Heart right ventricle (tissue), 16 donors: ENCODE results near the gene ZBTB7C. TPM values are rescaled to one million over a fixed set of nuclear protein-coding genes. Genes with fewer than 3 reads are reported as not detected.
A peak's percentile ranks its signal among the peaks of the same experiment; 100 is the strongest.

Source experiments
- ATAC-seq, 8 donors: fragments of 200-7000 bp; cut with Tn5 transposase; one replicate each; pipeline ENCODE4 v1.9.1; 2020; ENCODE audit warnings: mild to moderate bottlenecking in 8 of 8, moderate library complexity in 8 of 8, moderate number of reproducible peaks in 1 of 8
- DNase-seq, 2 donors: peaks; one replicate each; pipeline ENCODE4 v3.0.0-alpha.2; 2020
- H3K27ac ChIP-seq, 10 donors: fragments of 200-600 bp; sonication (generic) in 2 of 10; one replicate each; pipeline versions ENCODE4 v1.5.0 to v1.8.0; 2020 to 2022; ENCODE audit warnings: mild to moderate bottlenecking in 3 of 10
- H3K27me3 ChIP-seq, 7 donors: fragments of 200-600 bp; one replicate each; pipeline ENCODE4 v1.8.0; 2021 to 2022; ENCODE audit warnings: mild to moderate bottlenecking in 2 of 7
- H3K36me3 ChIP-seq, 9 donors: fragments of 200-600 bp; sonication (generic) in 1 of 9; one replicate each; pipeline versions ENCODE4 v1.5.0 to v1.8.0; 2020 to 2022; ENCODE audit warnings: mild to moderate bottlenecking in 2 of 9
- H3K4me1 ChIP-seq, 9 donors: fragments of 200-600 bp; sonication (generic) in 1 of 9; one replicate each; pipeline versions ENCODE4 v1.5.0 to v1.8.0; 2020 to 2022; ENCODE audit warnings: mild to moderate bottlenecking in 4 of 9
- H3K4me3 ChIP-seq, 10 donors: fragments of 200-600 bp; sonication (generic) in 2 of 10; one replicate each; pipeline versions ENCODE4 v1.5.0 to v1.8.0; 2020 to 2022; ENCODE audit warnings: mild to moderate bottlenecking in 7 of 10, moderate library complexity in 2 of 10
- H3K9me3 ChIP-seq, 11 donors: fragments of 200-600 bp in 10 of 11; sonication (generic) in 2 of 11; one replicate each; pipeline versions ENCODE4 v1.5.0 to v1.8.0; 2013 to 2022; ENCODE audit warnings: mild to moderate bottlenecking in 2 of 11, control low read depth in 1 of 11, moderate library complexity in 1 of 11
- WGBS, 2 donors: extraction: QIAGEN DNeasy Blood & Tissue Kit; methylation state at CpG; one replicate each; pipeline ENCODE4 v1.1.7; 2013; ENCODE audit warnings: inconsistent platforms in 1 of 2; 5-methylcytosine and 5-hydroxymethylcytosine counted together
- intact Hi-C, 10 donors: fragments of 100-400 bp; cut with DNase I; formaldehyde crosslinking; loops; one replicate each; pipeline versions ENCODE4 v1.11.1 to v1.14.2; 2022
- polyA plus RNA-seq, 2 donors: library from polyadenylated mRNA; stranded (reverse); fragments of 200-250 nt; gene quantifications; one replicate each; pipeline ENCODE4 v1.2.3, GENCODE V29; 2013
- total RNA-seq, 10 donors: library from RNA; stranded (reverse); fragmentation: NEBNext Ultra II Directional in 3 of 10; extraction: Animal tissue kit (Norgen Biotek cat#: 25700) in 3 of 10; gene quantifications; one replicate each; pipeline versions ENCODE4 v1.2.1 to v1.2.4, GENCODE V29; 2021 to 2023
- TF ChIP-seq, protein P1 (sequence below), 9 donors: fragments of 200-600 bp; sonication (generic) in 2 of 9; IDR thresholded peaks; one replicate each; pipeline versions ENCODE4 v1.5.0 to v1.8.0; 2021 to 2022; ENCODE audit warnings: antibody characterized with exemption in 9 of 9, mild to moderate bottlenecking in 5 of 9, moderate library complexity in 1 of 9
- donor health status: Arrhythmogenic right ventricular cardiomyopathy.
- donor health status: ischemic (EF 13 %, LVEDD 7.1; RV severe dilation, severe dysfunction).
- donor health status: healthy with polysubstance abuse.
- donor health status: DM: no; HTN: yes; CAD: no.
- donor health status: DM: no; HTN: no; CAD: no.
- donor health status: ischemic (EF 25% LVEDD 6.9; RV normal size, moderate dysfunction).
- donor health status: ischemic (EF 25% LVEDD 5.7; RV mildly dilated, moderate dysfunction).
- donor health status: healthy.
- donor health status: DM: yes; HTN: yes; CAD: no.
- donor health status: Ischemic cardiomyopathy.
- donor health status: ischemic (EF 35%, LVEDD 5.7; RV mildly dilated, moderate dysfunction).
- donor health status: nonischemic (EF 11% LVEDD 7.7; RV severe dilation, severe dysfunction).
- donor health status: DM: yes; HTN: yes; CAD: no.
- donor health status: PGD.
- donor health status: ischemic (EF 29% LVEDD 5.4; RV normal size, mild dysfunction).
- donor health status: nonischemic (EF 23%, LVEDD 6.1; RV moderate dilation, normal function).

The ZBTB7C gene
- total and polyA plus RNA-seq, 12 donors, result 0.49 to 6.3 (median 1.5) TPM

DNA sequence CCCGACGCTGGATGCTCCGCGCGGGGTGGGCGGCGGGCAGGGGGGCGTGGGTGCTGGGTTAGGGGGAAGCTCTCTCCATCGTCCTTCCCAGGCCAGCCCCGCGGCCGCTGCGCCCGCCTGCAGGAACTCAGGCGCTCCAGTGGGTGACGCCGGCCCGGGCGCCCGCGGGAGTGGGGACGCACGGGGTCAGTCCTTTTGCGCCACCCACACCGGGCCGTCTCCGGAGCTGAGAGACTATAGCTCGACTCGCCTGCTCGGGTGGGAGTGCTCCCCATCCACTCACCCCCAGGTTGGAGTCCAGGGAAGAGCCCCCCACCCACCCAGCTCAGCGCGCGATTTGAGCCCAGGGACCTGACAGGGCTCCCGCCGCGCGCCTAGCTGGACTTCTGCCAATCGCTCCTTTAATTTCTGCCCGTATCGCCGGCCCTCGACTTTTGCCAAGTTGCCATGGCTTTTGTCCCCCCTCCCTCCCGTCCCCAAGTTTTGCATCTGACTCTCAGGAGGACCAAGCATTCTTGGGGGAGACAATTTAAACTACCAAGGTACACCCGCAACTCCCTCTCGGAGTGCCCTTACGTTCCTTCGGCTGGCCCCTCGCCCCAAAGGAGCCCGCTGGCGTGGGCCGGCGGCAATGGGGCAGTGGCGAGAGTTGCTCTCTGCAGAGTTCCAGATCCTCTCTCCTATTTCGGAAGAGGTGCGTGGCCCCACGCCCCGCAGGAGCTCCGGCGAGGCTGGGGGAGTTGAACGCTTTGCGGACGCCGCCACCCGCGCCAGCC is 272.9 kb downstream of the ZBTB7C start:
- Histone ChIP-seq H3K27me3 (peaks cover 0 to 48% (median 8%) of the 10 kb centered on the region in 7 donors), H3K4me3 (peak overlapping the region; percentile 51 to 71 (median 60)), H3K4me1 (peaks cover 9 to 48% (median 27%) of the 10 kb centered on the region in 9 donors), H3K9me3 (no peaks in the 10 kb centered on the region), H3K27ac (peak overlapping the region in 2 of 10 donors; percentile 30 to 43), H3K36me3 (no peaks in the 10 kb centered on the region)
- DNase-seq (peak in 1 of 2 donors; percentile 36), ATAC-seq (peak; percentile 25 to 55 (median 46))
- TF ChIP-seq, protein P1, sequence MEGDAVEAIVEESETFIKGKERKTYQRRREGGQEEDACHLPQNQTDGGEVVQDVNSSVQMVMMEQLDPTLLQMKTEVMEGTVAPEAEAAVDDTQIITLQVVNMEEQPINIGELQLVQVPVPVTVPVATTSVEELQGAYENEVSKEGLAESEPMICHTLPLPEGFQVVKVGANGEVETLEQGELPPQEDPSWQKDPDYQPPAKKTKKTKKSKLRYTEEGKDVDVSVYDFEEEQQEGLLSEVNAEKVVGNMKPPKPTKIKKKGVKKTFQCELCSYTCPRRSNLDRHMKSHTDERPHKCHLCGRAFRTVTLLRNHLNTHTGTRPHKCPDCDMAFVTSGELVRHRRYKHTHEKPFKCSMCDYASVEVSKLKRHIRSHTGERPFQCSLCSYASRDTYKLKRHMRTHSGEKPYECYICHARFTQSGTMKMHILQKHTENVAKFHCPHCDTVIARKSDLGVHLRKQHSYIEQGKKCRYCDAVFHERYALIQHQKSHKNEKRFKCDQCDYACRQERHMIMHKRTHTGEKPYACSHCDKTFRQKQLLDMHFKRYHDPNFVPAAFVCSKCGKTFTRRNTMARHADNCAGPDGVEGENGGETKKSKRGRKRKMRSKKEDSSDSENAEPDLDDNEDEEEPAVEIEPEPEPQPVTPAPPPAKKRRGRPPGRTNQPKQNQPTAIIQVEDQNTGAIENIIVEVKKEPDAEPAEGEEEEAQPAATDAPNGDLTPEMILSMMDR (IDR thresholded peaks at IDR 0.05), result peak in 4 of 9 donors; percentile 18 to 36 (median 30)
- intact Hi-C loops, result loop anchor here in 1 of 10 donors (5.0 kb wide), 1 partner anchor 51 kb away; no protein-coding TSS in a partner anchor
- 0 to 2% methylated on average over 65 of the region's 65 CpGs for WGBS, 2 donors

DNA sequence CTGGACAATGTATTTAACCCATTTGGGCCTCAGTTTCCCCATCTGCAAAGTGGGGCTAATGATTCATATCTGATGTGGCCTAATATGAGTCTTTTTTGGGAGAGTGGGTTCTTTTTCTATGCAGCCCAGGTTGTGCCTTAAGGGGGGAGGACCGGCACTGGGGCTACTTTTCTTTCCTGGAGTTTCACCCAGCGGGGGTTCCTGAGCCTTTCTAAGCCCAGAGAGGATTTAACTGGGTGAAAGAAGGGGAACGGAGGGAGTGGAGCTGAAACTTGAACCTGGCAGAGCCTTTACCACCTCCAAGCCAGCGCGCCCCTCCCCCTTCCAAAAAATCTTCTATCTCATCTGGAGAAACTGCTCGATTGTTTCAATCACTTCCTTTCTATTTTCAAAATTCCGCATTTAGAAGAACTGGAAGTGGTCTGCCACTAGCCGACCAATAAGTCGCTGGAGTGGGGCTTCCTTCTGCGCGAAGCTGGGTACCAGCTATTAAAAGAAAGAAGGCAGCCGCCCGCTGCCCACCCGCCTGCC is 273.7 kb downstream of the ZBTB7C start:
- Histone ChIP-seq H3K27ac (peak overlapping the region in 1 of 10 donors; percentile 30), H3K4me3 (peak overlapping the region; percentile 51 to 71 (median 60)), H3K36me3 (no peaks in the 10 kb centered on the region), H3K9me3 (no peaks in the 10 kb centered on the region), H3K4me1 (peaks cover 9 to 42% (median 25%) of the 10 kb centered on the region in 9 donors), H3K27me3 (peaks cover 0 to 48% (median 8%) of the 10 kb centered on the region in 7 donors)
- DNase-seq, result no peak
- intact Hi-C loops, result loop anchor here in 1 of 10 donors (5.0 kb wide), 1 partner anchor 52 kb away; no protein-coding TSS in a partner anchor
- TF ChIP-seq, protein P1 (IDR thresholded peaks at IDR 0.05), result no peak
- WGBS, 2 donors, result 15 to 22% methylated on average over 14 of the region's 14 CpGs
- ATAC-seq, result no peak

DNA sequence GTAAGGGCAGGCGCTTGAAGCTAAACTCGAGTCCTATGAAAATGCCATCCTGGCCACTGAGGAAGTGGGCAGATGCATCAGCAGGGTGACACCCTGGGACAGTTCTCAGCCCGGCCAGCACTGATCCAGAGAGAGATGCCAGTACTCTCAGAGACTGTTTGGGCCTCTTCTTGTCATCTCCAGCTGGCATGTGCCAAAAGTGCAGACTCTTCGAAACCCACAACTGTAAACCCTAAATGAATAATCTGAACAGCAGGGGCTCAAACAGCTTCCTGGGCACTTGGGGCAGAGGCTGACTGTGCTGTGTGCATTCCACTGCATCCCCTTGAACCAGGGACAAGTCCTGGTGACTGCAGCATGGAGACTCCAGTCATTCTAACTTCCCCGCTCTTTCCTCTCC is 274.6 kb downstream of the ZBTB7C start:
- intact Hi-C loops, result loop anchor here in 1 of 10 donors (5.0 kb wide), 1 partner anchor 53 kb away; no protein-coding TSS in a partner anchor

More for the DNA sequence above, 274.6 kb downstream of the ZBTB7C start:
- Histone ChIP-seq H3K9me3 (no peaks in the 10 kb centered on the region), H3K4me3 (no peak overlapping the region), H3K27ac (no peak overlapping the region), H3K4me1 (peaks cover 5 to 33% (median 16%) of the 10 kb centered on the region in 9 donors), H3K36me3 (no peaks in the 10 kb centered on the region), H3K27me3 (peaks cover 0 to 48% (median 8%) of the 10 kb centered on the region in 7 donors)
- ATAC-seq, result no peak
- DNase-seq, result no peak
- WGBS, 2 donors, result 94 to 96% methylated on average over 5 of the region's 5 CpGs
- TF ChIP-seq, protein P1 (IDR thresholded peaks at IDR 0.05), result no peak
